Lower leg skin (tissue), 4 donors: ENCODE measurements around the gene ARHGAP22. TPM values are rescaled to one million over a fixed set of nuclear protein-coding genes. Genes with fewer than 3 reads are reported as not detected.

Source experiments
- DNase-seq, 2 donors: peaks; one replicate each; pipeline ENCODE4 v3.0.0-alpha.2; 2019; ENCODE audit warnings: low spot score in 2 of 2
- H3K4me3 ChIP-seq: fragments of 200-600 bp; sonication (generic); 2 replicates; pipeline ENCODE4 v1.5.1; 2017; ENCODE audit warnings: mild to moderate bottlenecking, low read depth; ENCODE audit not compliant: poor library complexity, severe bottlenecking
- CTCF ChIP-seq, 3 donors: fragments of 450-650 bp; IDR thresholded peaks; one replicate each; pipeline ENCODE4 v1.5.1; 2016; ENCODE audit warnings: antibody characterized with exemption in 3 of 3, mild to moderate bottlenecking in 3 of 3, moderate library complexity in 2 of 3
- POLR2A ChIP-seq, 2 donors: fragments of 450-650 bp; IDR thresholded peaks; one replicate each; pipeline ENCODE4 v1.6.1; 2016 to 2017; ENCODE audit warnings: antibody characterized with exemption in 2 of 2, mild to moderate bottlenecking in 1 of 2, moderate library complexity in 1 of 2
- whole genome bisulfite sequencing, 2 donors: methylation state at CpG; one replicate each; pipeline ENCODE4 v1.1.5; 2018; 5-methylcytosine and 5-hydroxymethylcytosine counted together
- intact Hi-C: fragments of 100-400 bp; cut with DNase I; formaldehyde crosslinking; loops from one replicate; pipeline ENCODE4 v1.15.0; 2023; ENCODE audit warnings: low total_unique reads
- total RNA-seq, 4 donors: library from RNA; depleted of rRNA; stranded (reverse); fragments of >200 nt; gene quantifications; one replicate each; pipeline ENCODE4 v1.1.0, GENCODE V29; 2016

The ARHGAP22 gene
- total RNA-seq, 4 donors from 2014 or later: 0.46 to 3.0 (median 1.4) TPM

GRCh38 chr10:48580236-48580635 is 24.6 kb downstream of the ARHGAP22 start:
- peak in 1 of 2 donors; percentile 31 for DNase-seq
- WGBS, 2 donors: 86 to 91% methylated on average over 5 of the region's 5 CpGs
- intact Hi-C loops: no loop called here

GRCh38 chr10:48579251-48579960 is 25.5 kb downstream of the ARHGAP22 start:
- peak in 1 of 2 donors; percentile 43 for DNase-seq
- no peak for TF ChIP-seq POLR2A (IDR thresholded peaks at IDR 0.05)
- TF ChIP-seq CTCF (IDR thresholded peaks at IDR 0.05): no peak
- H3K4me3 ChIP-seq: no peak overlapping the region
- intact Hi-C loops: no loop called here
- 46 to 51% methylated on average over 8 of the region's 8 CpGs for WGBS, 2 donors

More at GRCh38 chr10:48580236-48580635, 24.6 kb downstream of the ARHGAP22 start:
- TF ChIP-seq POLR2A (IDR thresholded peaks at IDR 0.05) (no peak), CTCF (IDR thresholded peaks at IDR 0.05) (no peak)
- H3K4me3 ChIP-seq: no peak overlapping the region

- 72 to 76% methylated on average over 5 of the region's 5 CpGs for WGBS, 2 donors
- DNase-seq: peak in 1 of 2 donors; percentile 49
- TF ChIP-seq CTCF (IDR thresholded peaks at IDR 0.05) (no peak), POLR2A (IDR thresholded peaks at IDR 0.05) (no peak)
- no peak overlapping the region for H3K4me3 ChIP-seq
- intact Hi-C loops: no loop called here
These were observed 27.7 kb downstream of the ARHGAP22 start for GRCh38 chr10:48577158-48577557.

GRCh38 chr10:48576501-48576900 is 28.4 kb downstream of the ARHGAP22 start:
- intact Hi-C loops: no loop called here
- no peak overlapping the region for H3K4me3 ChIP-seq
- TF ChIP-seq CTCF (IDR thresholded peaks at IDR 0.05): no peak
- no peak for TF ChIP-seq POLR2A (IDR thresholded peaks at IDR 0.05)
- no peak for DNase-seq
- WGBS, 2 donors: 75 to 83% methylated on average over 2 of the region's 2 CpGs

GRCh38 chr10:48575901-48576300 is 29.0 kb downstream of the ARHGAP22 start:
- 93 to 94% methylated on average over 4 of the region's 4 CpGs for WGBS, 2 donors

More at GRCh38 chr10:48575901-48576300, 29.0 kb downstream of the ARHGAP22 start:
- DNase-seq: peak in 1 of 2 donors; percentile 67
- TF ChIP-seq POLR2A (IDR thresholded peaks at IDR 0.05) (no peak), CTCF (IDR thresholded peaks at IDR 0.05) (no peak)
- H3K4me3 ChIP-seq: no peak overlapping the region
- intact Hi-C loops: no loop called here
